HEK293T (cell line): ENCODE measurements around the gene ECSIT.
A peak's percentile ranks its signal among the peaks of the same experiment; 100 is the strongest.

ENCODE experiments used
- CTCF ChIA-PET: fragments of 350-600 bp; formaldehyde crosslinking; extraction: SDS; loops from one replicate; lab custom pipeline; 2021; ENCODE audit warnings: antibody characterized with exemption, inconsistent platforms; lab: Yijun Ruan, JAX
- POLR2A ChIA-PET: fragments of 350-600 bp; formaldehyde crosslinking; extraction: SDS; loops from one replicate; lab custom pipeline; 2020; ENCODE audit warnings: antibody characterized with exemption, inconsistent platforms; lab: Yijun Ruan, JAX
- DNase-seq: peaks from one replicate; pipeline ENCODE4 v3.0.0; 2012; ENCODE audit warnings: mixed read lengths; ENCODE audit errors: extremely low spot score
- ARNT ChIP-seq: fragments of 450-650 bp; IDR thresholded peaks from 2 replicates; pipeline ENCODE4 v1.6.1; 2017; ENCODE audit warnings: mild to moderate bottlenecking
- BHLHE40 ChIP-seq: fragments of 450-650 bp; IDR thresholded peaks from 2 replicates; pipeline ENCODE4 v1.6.1; 2016; ENCODE audit warnings: mild to moderate bottlenecking, moderate library complexity, borderline replicate concordance
- CTBP1 ChIP-seq: fragments of 450-650 bp; IDR thresholded peaks from 2 replicates; pipeline ENCODE4 v1.6.1; 2016; ENCODE audit warnings: borderline replicate concordance
- ELF4 ChIP-seq: fragments of 450-650 bp; IDR thresholded peaks from 2 replicates; pipeline ENCODE4 v1.6.1; 2017; ENCODE audit warnings: antibody characterized with exemption
- FOXA1 ChIP-seq: fragments of 450-650 bp; IDR thresholded peaks from 2 replicates; pipeline ENCODE4 v1.6.1; 2016; ENCODE audit warnings: mild to moderate bottlenecking
- FOXK2 ChIP-seq: fragments of 450-650 bp; IDR thresholded peaks from 2 replicates; pipeline ENCODE4 v1.6.1; 2016; ENCODE audit warnings: mild to moderate bottlenecking
- FOXM1 ChIP-seq: fragments of 450-650 bp; IDR thresholded peaks from 2 replicates; pipeline ENCODE4 v1.6.1; 2017; ENCODE audit warnings: mild to moderate bottlenecking, borderline replicate concordance
- HDGF ChIP-seq: fragments of 450-650 bp; IDR thresholded peaks from 2 replicates; pipeline ENCODE4 v1.6.1; 2017; ENCODE audit warnings: antibody characterized with exemption, borderline replicate concordance
- L3MBTL2 ChIP-seq: fragments of 450-650 bp; conservative IDR thresholded peaks from 2 replicates; pipeline ENCODE4 v1.6.1; 2016; ENCODE audit warnings: mild to moderate bottlenecking
- LEF1 ChIP-seq: fragments of 450-650 bp; IDR thresholded peaks from 2 replicates; pipeline ENCODE4 v1.6.1; 2017; ENCODE audit warnings: mild to moderate bottlenecking, borderline replicate concordance
- NFRKB ChIP-seq: fragments of 450-650 bp; IDR thresholded peaks from 2 replicates; pipeline ENCODE4 v1.6.1; 2016; ENCODE audit warnings: mild to moderate bottlenecking, moderate library complexity
- PKNOX1 ChIP-seq: fragments of 450-650 bp; IDR thresholded peaks from 2 replicates; pipeline ENCODE4 v1.6.1; 2016
- SP1 ChIP-seq: fragments of 450-650 bp; IDR thresholded peaks from 2 replicates; pipeline ENCODE4 v1.6.1; 2017
- SUZ12 ChIP-seq: fragments of 450-650 bp; IDR thresholded peaks from 2 replicates; pipeline ENCODE4 v1.6.1; 2016; ENCODE audit warnings: mild to moderate bottlenecking
- TARDBP ChIP-seq: fragments of 450-650 bp; IDR thresholded peaks from 2 replicates; pipeline ENCODE4 v1.6.1; 2016
- ZNF384 ChIP-seq: fragments of 450-650 bp; IDR thresholded peaks from 2 replicates; pipeline ENCODE4 v1.6.1; 2016

Gene ECSIT

GRCh38 chr19:11556634-11557420 lies 27.9 kb upstream of the ECSIT start:
- CTCF ChIA-PET: interaction anchor here (0.6 to 0.7 kb wide), 2 partner anchors 70 to 288 kb away, joined by 3 to 7 read pairs; no protein-coding TSS in a partner anchor
- no peak for DNase-seq
- POLR2A ChIA-PET: no interaction called here
- TF ChIP-seq SP1: no peak
- TF ChIP-seq NFRKB: no peak
- no peak for TF ChIP-seq PKNOX1
- no peak for TF ChIP-seq SUZ12
- TF ChIP-seq CTBP1: no peak

- TF ChIP-seq NFRKB: no peak
- TF ChIP-seq LEF1: no peak
- no peak for TF ChIP-seq HDGF
- TF ChIP-seq SUZ12: no peak
- no peak for TF ChIP-seq FOXM1
- TF ChIP-seq ARNT: no peak
- TF ChIP-seq CTBP1: no peak
- ChIA-PET POLR2A (interaction anchor here (0.7 kb wide), 1 partner anchor 12 kb away, joined by 3 read pairs; no protein-coding TSS in a partner anchor), CTCF (no interaction called here)
- DNase-seq: no peak
Measured at GRCh38 chr19:11555246-11555645, 26.3 kb upstream of the ECSIT start.

GRCh38 chr19:11554160-11554559 lies 25.2 kb upstream of the ECSIT start:
- ChIA-PET CTCF (interaction anchor here (0.8 kb wide), 1 partner anchor 18 kb away, joined by 4 read pairs; no protein-coding TSS in a partner anchor), POLR2A (no interaction called here)
- DNase-seq: no peak
- no peak for TF ChIP-seq LEF1
- TF ChIP-seq FOXA1: no peak
- TF ChIP-seq L3MBTL2: no peak
- TF ChIP-seq CTBP1: no peak
- TF ChIP-seq ARNT: no peak
- TF ChIP-seq NFRKB: no peak
- TF ChIP-seq BHLHE40: no peak
- TF ChIP-seq FOXM1: no peak
- no peak for TF ChIP-seq TARDBP
- TF ChIP-seq HDGF: no peak
- no peak for TF ChIP-seq SUZ12
- no peak for TF ChIP-seq ELF4
- no peak for TF ChIP-seq PKNOX1
- no peak for TF ChIP-seq FOXK2
- TF ChIP-seq ZNF384: no peak
- TF ChIP-seq SP1: no peak

- TF ChIP-seq PKNOX1 (peak; percentile 31; the same call in 1 of the 2 replicates), FOXA1 (no peak)
- CTCF ChIA-PET: no interaction called here
- DNase-seq: no peak
- POLR2A ChIA-PET: no interaction called here
Measured at GRCh38 chr19:11552666-11553372, 23.9 kb upstream of the ECSIT start.

- peak; percentile 59 for DNase-seq
Measured at GRCh38 chr19:11551603-11552235, 22.8 kb upstream of the ECSIT start.

GRCh38 chr19:11550265-11550664 lies 21.3 kb upstream of the ECSIT start:
- CTCF ChIA-PET: no interaction called here
- TF ChIP-seq FOXA1 (no peak), HDGF (no peak), SP1 (no peak), SUZ12 (no peak), TARDBP (no peak), L3MBTL2 (no peak), FOXM1 (no peak), LEF1 (no peak), PKNOX1 (no peak)

More at GRCh38 chr19:11551603-11552235, 22.8 kb upstream of the ECSIT start:
- POLR2A ChIA-PET: no interaction called here
- CTCF ChIA-PET: interaction anchor here (0.9 kb wide), 1 partner anchor 23 kb away, joined by 3 read pairs; the partner anchor contains the start of gene ECSIT
- TF ChIP-seq SUZ12 (no peak), ELF4 (no peak), HDGF (no peak), BHLHE40 (no peak), LEF1 (no peak)

More at GRCh38 chr19:11550265-11550664, 21.3 kb upstream of the ECSIT start:
- DNase-seq: no peak
- POLR2A ChIA-PET: no interaction called here
